GM23248 (cell line): ENCODE measurements around the gene KCTD19. TPM values are rescaled to one million over a fixed set of nuclear protein-coding genes. Genes with fewer than 3 reads are reported as not detected.
A peak's percentile ranks its signal among the peaks of the same experiment; 100 is the strongest.

Experiments
- DNase-seq: peaks from one replicate; pipeline ENCODE4 v3.0.0-alpha.2; 2015
- H2AFZ ChIP-seq: fragments of 200-600 bp; sonication (generic); 2 replicates; pipeline ENCODE4 v1.6.1; 2016; ENCODE audit warnings: antibody characterized with exemption
- H3F3A ChIP-seq: fragments of 200-600 bp; sonication (generic); 2 replicates; pipeline ENCODE4 v1.6.1; 2016; ENCODE audit warnings: mild to moderate bottlenecking, antibody characterized with exemption, mixed run types; ENCODE audit not compliant: insufficient read depth
- H3K27ac ChIP-seq: fragments of 200-600 bp; sonication (generic); 2 replicates; pipeline ENCODE4 v1.5.1; 2016; ENCODE audit warnings: mild to moderate bottlenecking
- H3K27me3 ChIP-seq: fragments of 200-600 bp; sonication (generic); replicated peaks from 2 replicates; pipeline ENCODE4 v1.6.1; 2016; ENCODE audit warnings: mild to moderate bottlenecking; ENCODE audit not compliant: insufficient read depth
- H3K36me3 ChIP-seq: fragments of 200-600 bp; sonication (generic); 2 replicates; pipeline ENCODE4 v1.6.1; 2016; ENCODE audit warnings: low read depth, mild to moderate bottlenecking
- H3K4me1 ChIP-seq: fragments of 200-600 bp; sonication (generic); 2 replicates; pipeline ENCODE4 v1.6.1; 2016; ENCODE audit warnings: mild to moderate bottlenecking; ENCODE audit not compliant: insufficient read depth
- H3K4me2 ChIP-seq: fragments of 200-600 bp; sonication (generic); one replicate; pipeline ENCODE4 v1.6.1; 2016; ENCODE audit warnings: mild to moderate bottlenecking; ENCODE audit not compliant: unreplicated experiment
- H3K4me3 ChIP-seq: fragments of 200-600 bp; sonication (generic); 2 replicates; pipeline ENCODE4 v1.5.1; 2016; ENCODE audit warnings: mild to moderate bottlenecking
- H3K79me2 ChIP-seq: fragments of 200-600 bp; sonication (generic); 2 replicates; pipeline ENCODE4 v1.6.1; 2016; ENCODE audit warnings: mild to moderate bottlenecking; ENCODE audit not compliant: insufficient read depth
- H3K9ac ChIP-seq: fragments of 200-600 bp; sonication (generic); 2 replicates; pipeline ENCODE4 v1.6.1; 2016; ENCODE audit warnings: mild to moderate bottlenecking
- H3K9me2 ChIP-seq: fragments of 200-600 bp; sonication (generic); 2 replicates; pipeline ENCODE4 v1.6.1; 2016; ENCODE audit warnings: mixed run types, mild to moderate bottlenecking, moderate library complexity; ENCODE audit not compliant: insufficient read depth
- H3K9me3 ChIP-seq: fragments of 200-600 bp; sonication (generic); one replicate; pipeline ENCODE4 v1.6.1; 2017; ENCODE audit warnings: low read depth
- H4K20me1 ChIP-seq: fragments of 200-600 bp; sonication (generic); 2 replicates; pipeline ENCODE4 v1.6.0; 2016; ENCODE audit not compliant: insufficient read depth
- EZH2 ChIP-seq: fragments of 200-600 bp; sonication (generic); IDR thresholded peaks from 2 replicates; pipeline ENCODE4 v1.6.1; 2018; ENCODE audit warnings: antibody characterized with exemption, mild to moderate bottlenecking; ENCODE audit not compliant: insufficient read depth, poor library complexity, severe bottlenecking
- EZH2phosphoT487 ChIP-seq: fragments of 200-600 bp; sonication (generic); IDR thresholded peaks from 2 replicates; pipeline ENCODE4 v1.6.1; 2018; ENCODE audit warnings: antibody characterized with exemption, moderate library complexity, mild to moderate bottlenecking, low read depth; ENCODE audit not compliant: insufficient read depth
- WGBS, 2 experiments: methylation state at CpG; one replicate each; pipeline ENCODE4 v1.1.6; 2015 to 2017; ENCODE audit warnings: low lambda C conversion rate in 2 of 2, low coverage in 1 of 2; ENCODE audit errors: missing lambda C conversion rate in 2 of 2; 5-methylcytosine and 5-hydroxymethylcytosine counted together
- in situ Hi-C: fragments of 300-500 bp; cut with MboI; formaldehyde crosslinking; loops from 2 replicates; pipeline ENCODE4 v1.15.0; 2020
- polyA plus RNA-seq: library from polyadenylated mRNA; unstranded; fragments of >200 nt; fragmentation: Nextera tagmentation; extraction: Ambion mirVana; gene quantifications from 2 replicates; pipeline ENCODE4 v1.2.1, GENCODE V29; 2016
- total RNA-seq: library from RNA; depleted of rRNA; stranded (reverse); fragments of >200 nt; shearing (Covaris generic); gene quantifications from 2 replicates; pipeline ENCODE4 v1.2.3, GENCODE V29; 2014

Gene KCTD19
- total and polyA plus RNA-seq, 2 experiments from 2014 or later: not detected

- DNase-seq: peak; percentile 37
These were observed 43.3 kb downstream of the KCTD19 start for GRCh38 chr16:67283039-67283825.

GRCh38 chr16:67282447-67282805 is 44.1 kb downstream of the KCTD19 start:
- Histone ChIP-seq H3K4me2 (no peak overlapping the region), H3K79me2 (no peaks in the 10 kb centered on the region), H3F3A (peaks cover 12% of the 10 kb centered on the region), H3K4me1 (peaks cover 14% of the 10 kb centered on the region), H3K27ac (no peak overlapping the region), H3K9ac (no peak overlapping the region), H3K4me3 (no peak overlapping the region), H3K9me3 (no peaks in the 10 kb centered on the region), H3K36me3 (no peaks in the 10 kb centered on the region), H2AFZ (no peak overlapping the region), H3K27me3 (no peaks in the 10 kb centered on the region), H4K20me1 (no peaks in the 10 kb centered on the region), H3K9me2 (no peaks in the 10 kb centered on the region)
- no peak for DNase-seq
- 93 to 99% methylated on average over 10 of the region's 10 CpGs for WGBS, 2 experiments
- TF ChIP-seq EZH2 (no peak), EZH2phosphoT487 (no peak)
- in situ Hi-C loops: no loop called here

More at GRCh38 chr16:67283039-67283825, 43.3 kb downstream of the KCTD19 start:
- no peak overlapping the region for H2AFZ ChIP-seq
- no peak overlapping the region for H3K4me3 ChIP-seq
- no peak overlapping the region for H3K27ac ChIP-seq
- H3K4me1 ChIP-seq: peaks cover 8% of the 10 kb centered on the region
- no peaks in the 10 kb centered on the region for H3K9me2 ChIP-seq
- 86 to 94% methylated on average over 7 of the region's 7 CpGs for WGBS, 2 experiments
- H3K36me3 ChIP-seq: no peaks in the 10 kb centered on the region
- TF ChIP-seq EZH2phosphoT487 (no peak), EZH2 (no peak)
- no peak overlapping the region for H3K9ac ChIP-seq
- no peaks in the 10 kb centered on the region for H3K9me3 ChIP-seq
- no peaks in the 10 kb centered on the region for H4K20me1 ChIP-seq
- no peaks in the 10 kb centered on the region for H3K79me2 ChIP-seq
- peaks cover 6% of the 10 kb centered on the region for H3F3A ChIP-seq
- in situ Hi-C loops: no loop called here
- no peak overlapping the region for H3K4me2 ChIP-seq
- H3K27me3 ChIP-seq: no peaks in the 10 kb centered on the region

GRCh38 chr16:67281536-67282446 is 44.8 kb downstream of the KCTD19 start:
- in situ Hi-C loops: no loop called here
- no peak for DNase-seq
- no peak for TF ChIP-seq EZH2
- TF ChIP-seq EZH2phosphoT487: no peak

More at GRCh38 chr16:67281536-67282446, 44.8 kb downstream of the KCTD19 start:
- H3K36me3 ChIP-seq: no peaks in the 10 kb centered on the region
- H3K9me3 ChIP-seq: no peaks in the 10 kb centered on the region
- H3K27me3 ChIP-seq: no peaks in the 10 kb centered on the region
- 96 to 97% methylated on average over 13 to 14 of the region's 14 CpGs for WGBS, 2 experiments
- H3K9me2 ChIP-seq: no peaks in the 10 kb centered on the region
- no peak overlapping the region for H3K27ac ChIP-seq
- no peaks in the 10 kb centered on the region for H4K20me1 ChIP-seq
- peaks cover 18% of the 10 kb centered on the region for H3K4me1 ChIP-seq
- no peaks in the 10 kb centered on the region for H3K79me2 ChIP-seq
- no peak overlapping the region for H3K4me2 ChIP-seq
- no peak overlapping the region for H3K4me3 ChIP-seq
- H3F3A ChIP-seq: peaks cover 14% of the 10 kb centered on the region
- H3K9ac ChIP-seq: no peak overlapping the region
- no peak overlapping the region for H2AFZ ChIP-seq
